ENCODE results near the gene R3HDM1. TPM values are rescaled to one million over a fixed set of nuclear protein-coding genes. Genes with fewer than 3 reads are reported as not detected.
"Not testable (repeated sequence)": the region's sequence is repeated elsewhere in the genome, so short reads cannot be mapped to it uniquely, and the experiment has no call there.

The R3HDM1 gene
- polyA plus RNA-seq, 3 donors from 2014 or later, result 6.1 to 25.2 (median 9.1) TPM

- not testable (repeated sequence) for H3K27ac Mint-ChIP-seq; H3K36me3 Mint-ChIP-seq; H3K27me3 Mint-ChIP-seq (ENCODE audit: low read depth in 3 of 3); DNase-seq; H3K9me3 Mint-ChIP-seq; H3K4me3 Mint-ChIP-seq
- H3K4me1 Mint-ChIP-seq, result peaks cover 11 to 23% of the 10 kb centered on the region in 2 donors
Observed at GRCh38 chr2:135533545-135533944, 2.3 kb downstream of the R3HDM1 start.

DNA sequence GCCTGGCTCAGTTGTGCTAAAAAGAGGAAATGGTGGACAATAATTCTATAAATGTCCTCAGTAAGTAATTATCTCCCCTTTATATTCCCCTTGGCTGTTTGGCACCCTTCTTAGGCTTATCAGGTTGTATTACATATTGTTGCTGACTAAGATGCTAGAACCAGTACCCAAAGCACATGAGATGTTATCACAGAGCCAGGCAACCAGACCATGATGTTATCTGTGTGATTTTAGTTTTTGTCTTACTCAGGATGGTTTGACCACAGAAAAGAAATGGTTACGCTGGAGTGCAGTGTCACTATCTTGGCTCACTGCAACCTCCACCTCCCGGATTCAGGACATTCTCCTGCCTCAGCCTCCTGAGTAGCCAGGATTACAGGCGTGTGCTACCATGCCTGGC lies 15.2 kb downstream of the R3HDM1 start:
- DNase-seq, result no peak
- H3K27me3 Mint-ChIP-seq (ENCODE audit: low read depth in 3 of 3), result no peaks in the 10 kb centered on the region
- no peak overlapping the region for H3K4me3 Mint-ChIP-seq
- no peaks in the 10 kb centered on the region for H3K36me3 Mint-ChIP-seq
- H3K9me3 Mint-ChIP-seq, result no peaks in the 10 kb centered on the region
- H3K4me1 Mint-ChIP-seq, result peaks cover 2 to 41% of the 10 kb centered on the region in 2 donors
- H3K27ac Mint-ChIP-seq, result no peak overlapping the region

GRCh38 chr2:135547311-135547710 lies 16.0 kb downstream of the R3HDM1 start:
- H3K4me1 Mint-ChIP-seq, result peaks cover 2 to 39% of the 10 kb centered on the region in 2 donors
- H3K36me3 Mint-ChIP-seq, result no peaks in the 10 kb centered on the region
- H3K9me3 Mint-ChIP-seq, result no peaks in the 10 kb centered on the region
- no peak for DNase-seq
- peak overlapping the region in 1 of 6 donors; percentile 82 for H3K27ac Mint-ChIP-seq
- H3K27me3 Mint-ChIP-seq (ENCODE audit: low read depth in 3 of 3), result no peaks in the 10 kb centered on the region
- H3K4me3 Mint-ChIP-seq, result no peak overlapping the region

DNA sequence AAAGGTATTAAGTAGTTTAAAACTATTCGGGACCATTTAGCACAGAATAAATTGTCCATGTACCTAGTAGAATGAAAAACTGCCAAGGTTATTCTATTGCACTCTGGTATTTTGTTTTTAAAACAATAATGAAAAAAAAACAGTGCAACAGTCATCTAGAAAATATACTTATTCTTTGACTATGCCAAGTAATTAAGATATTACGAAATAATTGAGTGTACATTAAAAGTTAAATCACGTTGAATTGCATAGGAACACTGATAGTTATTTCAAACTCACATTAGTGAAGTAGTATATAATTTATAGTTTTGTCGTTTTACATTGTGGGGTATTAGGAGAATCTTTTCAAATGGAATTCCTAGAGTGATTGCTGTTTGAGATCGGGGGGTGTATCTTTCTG lies 20.1 kb downstream of the R3HDM1 start:
- DNase-seq, result no peak
- Mint-ChIP-seq H3K4me1 (peaks cover 6 to 31% of the 10 kb centered on the region in 2 donors), H3K27ac (no peak overlapping the region), H3K9me3 (no peaks in the 10 kb centered on the region), H3K27me3 (ENCODE audit: low read depth in 3 of 3) (peaks cover 0 to 5% (median 3%) of the 10 kb centered on the region in 3 donors), H3K36me3 (peaks cover 0 to 5% (median 2%) of the 10 kb centered on the region in 3 donors), H3K4me3 (no peak overlapping the region)

GRCh38 chr2:135552887-135553286 lies 21.6 kb downstream of the R3HDM1 start:
- DNase-seq, result no peak
- peaks cover 0 to 5% (median 3%) of the 10 kb centered on the region in 3 donors for H3K27me3 Mint-ChIP-seq (ENCODE audit: low read depth in 3 of 3)
- H3K4me3 Mint-ChIP-seq, result no peak overlapping the region
- no peaks in the 10 kb centered on the region for H3K9me3 Mint-ChIP-seq
- H3K27ac Mint-ChIP-seq, result no peak overlapping the region
- H3K4me1 Mint-ChIP-seq, result peaks cover 6 to 31% of the 10 kb centered on the region in 2 donors
- peaks cover 0 to 5% (median 2%) of the 10 kb centered on the region in 3 donors for H3K36me3 Mint-ChIP-seq

DNA sequence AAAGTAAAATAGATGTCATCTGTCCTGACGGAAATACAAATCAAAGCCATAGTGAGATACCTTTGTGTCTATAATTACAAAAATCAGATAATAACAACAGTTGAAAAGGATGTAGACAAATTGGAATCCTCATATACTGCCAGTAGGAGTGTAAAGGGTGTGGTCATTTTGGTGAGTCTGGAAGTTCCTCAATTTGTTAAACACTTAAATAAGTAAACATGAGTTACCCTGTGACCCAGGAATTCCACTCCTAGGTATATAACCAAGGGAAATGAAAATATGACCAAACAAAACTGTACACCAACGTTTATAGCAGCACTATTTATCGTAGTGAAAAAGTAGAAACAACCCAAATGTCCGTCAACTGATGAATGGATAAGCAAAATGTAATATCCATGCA lies 24.0 kb downstream of the R3HDM1 start:
- no peak for DNase-seq
- Mint-ChIP-seq H3K36me3 (peaks cover 0 to 5% (median 2%) of the 10 kb centered on the region in 3 donors), H3K27me3 (ENCODE audit: low read depth in 3 of 3) (peaks cover 0 to 5% (median 3%) of the 10 kb centered on the region in 3 donors), H3K4me3 (no peak overlapping the region), H3K4me1 (peaks cover 8 to 32% of the 10 kb centered on the region in 2 donors), H3K9me3 (no peaks in the 10 kb centered on the region), H3K27ac (no peak overlapping the region)

DNA sequence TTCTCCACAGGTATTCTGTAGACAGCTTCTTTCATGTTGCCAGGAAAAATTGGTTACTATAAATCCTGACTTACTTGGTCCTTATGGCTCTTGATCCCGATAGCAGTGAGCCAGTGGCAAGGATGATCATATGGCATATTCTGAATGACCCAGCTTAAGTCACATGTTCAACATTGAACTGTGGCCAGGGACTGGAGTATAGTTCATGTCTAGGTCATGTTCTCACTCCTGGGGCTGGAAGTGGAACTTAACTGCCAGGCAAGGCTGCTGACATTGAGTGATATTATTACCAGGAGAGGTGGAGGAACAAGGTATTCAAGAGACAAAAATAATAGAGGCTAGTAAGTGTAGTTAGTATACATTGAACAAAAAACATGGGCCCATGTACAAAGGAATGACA lies 26.2 kb downstream of the R3HDM1 start:
- Mint-ChIP-seq H3K9me3 (no peaks in the 10 kb centered on the region), H3K27ac (no peak overlapping the region), H3K27me3 (ENCODE audit: low read depth in 3 of 3) (peaks cover 0 to 5% (median 3%) of the 10 kb centered on the region in 3 donors), H3K36me3 (peaks cover 0 to 5% (median 2%) of the 10 kb centered on the region in 3 donors), H3K4me1 (peaks cover 9 to 25% of the 10 kb centered on the region in 2 donors), H3K4me3 (no peak overlapping the region)
- DNase-seq, result no peak

DNA sequence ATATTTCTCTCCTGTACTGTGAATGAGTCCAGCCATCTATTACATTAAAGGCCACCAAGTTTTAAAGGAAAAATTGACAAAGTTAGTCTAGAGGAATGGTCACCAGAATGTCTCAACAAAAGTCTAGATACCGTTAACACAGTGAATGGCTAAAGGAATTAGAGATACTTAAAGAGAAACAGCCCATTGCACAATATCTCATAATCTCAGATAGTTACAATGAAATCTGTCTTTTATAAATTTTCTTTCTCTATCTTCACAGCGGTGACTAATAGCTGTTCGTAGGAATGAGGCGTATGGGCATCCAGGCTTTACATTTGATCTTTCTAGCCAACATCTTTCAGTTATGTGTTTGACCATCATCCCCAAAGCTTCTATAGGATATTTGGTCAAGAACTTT lies 30.6 kb downstream of the R3HDM1 start:
- DNase-seq, result no peak
- Mint-ChIP-seq H3K9me3 (no peaks in the 10 kb centered on the region), H3K4me1 (peaks cover 7 to 22% of the 10 kb centered on the region in 2 donors)

DNA sequence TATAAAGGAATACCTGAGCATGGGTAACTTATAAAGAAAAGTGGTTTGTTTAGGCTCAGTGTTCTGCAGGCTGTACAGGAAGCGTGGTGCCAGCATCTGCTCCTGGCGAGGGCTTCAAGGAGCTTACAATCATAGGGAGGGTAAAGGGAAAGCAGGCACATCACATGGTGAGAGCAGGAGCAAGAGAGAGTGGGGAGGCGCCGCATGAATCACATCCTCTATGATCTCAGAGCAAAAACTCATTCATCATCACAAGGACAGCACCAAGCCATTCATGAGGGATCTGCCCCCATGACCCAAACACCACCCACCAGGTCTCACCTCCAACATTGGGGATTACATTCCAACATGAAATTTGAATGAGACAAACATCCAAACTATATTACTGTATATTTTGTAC lies 32.5 kb downstream of the R3HDM1 start:
- no peaks in the 10 kb centered on the region for H3K9me3 Mint-ChIP-seq
- H3K4me1 Mint-ChIP-seq, result peaks cover 7 to 16% of the 10 kb centered on the region in 2 donors
- peaks cover 0 to 8% (median 0%) of the 10 kb centered on the region in 3 donors for H3K36me3 Mint-ChIP-seq
- no peaks in the 10 kb centered on the region for H3K27me3 Mint-ChIP-seq (ENCODE audit: low read depth in 3 of 3)
- H3K27ac Mint-ChIP-seq, result peak overlapping the region in 1 of 6 donors; percentile 51
- DNase-seq, result no peak
- H3K4me3 Mint-ChIP-seq, result no peak overlapping the region

More for the DNA sequence above, 30.6 kb downstream of the R3HDM1 start:
- Mint-ChIP-seq H3K27me3 (ENCODE audit: low read depth in 3 of 3) (no peaks in the 10 kb centered on the region), H3K4me3 (no peak overlapping the region), H3K36me3 (peaks cover 0 to 8% (median 0%) of the 10 kb centered on the region in 3 donors), H3K27ac (no peak overlapping the region)

DNA sequence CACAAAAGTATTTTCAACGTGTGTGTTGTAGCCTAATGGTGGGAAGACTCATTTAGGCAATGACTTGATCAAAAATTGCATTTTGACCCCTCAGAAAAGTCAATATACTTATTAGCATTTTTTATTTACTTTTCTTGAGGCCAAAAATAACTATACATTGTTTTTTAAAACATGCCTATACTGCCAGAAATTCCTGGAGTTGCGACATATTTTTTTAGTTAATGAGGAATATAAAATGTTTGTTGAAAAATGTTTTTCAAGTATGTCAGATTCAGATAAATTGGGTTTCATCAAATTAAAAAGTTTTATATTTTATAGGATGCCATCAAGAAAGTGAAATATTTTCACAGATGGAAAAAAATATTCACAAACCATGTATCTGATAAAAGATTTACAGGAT lies 39.6 kb downstream of the R3HDM1 start:
- H3K9me3 Mint-ChIP-seq, result no peaks in the 10 kb centered on the region
- H3K4me1 Mint-ChIP-seq, result no peaks in the 10 kb centered on the region
- peaks cover 0 to 1% (median 0%) of the 10 kb centered on the region in 3 donors for H3K27me3 Mint-ChIP-seq (ENCODE audit: low read depth in 3 of 3)
- no peak overlapping the region for H3K4me3 Mint-ChIP-seq
- peaks cover 0 to 10% (median 5%) of the 10 kb centered on the region in 3 donors for H3K36me3 Mint-ChIP-seq
- no peak overlapping the region for H3K27ac Mint-ChIP-seq
- DNase-seq, result no peak

GRCh38 chr2:135573620-135574019 lies 42.3 kb downstream of the R3HDM1 start:
- H3K4me1 Mint-ChIP-seq, result peaks cover 0 to 6% of the 10 kb centered on the region in 2 donors
- no peak for DNase-seq
- H3K27ac Mint-ChIP-seq, result no peak overlapping the region
- no peak overlapping the region for H3K4me3 Mint-ChIP-seq
- no peaks in the 10 kb centered on the region for H3K9me3 Mint-ChIP-seq
- H3K27me3 Mint-ChIP-seq (ENCODE audit: low read depth in 3 of 3), result peaks cover 0 to 1% (median 0%) of the 10 kb centered on the region in 3 donors
- peaks cover 0 to 10% (median 5%) of the 10 kb centered on the region in 3 donors for H3K36me3 Mint-ChIP-seq

DNA sequence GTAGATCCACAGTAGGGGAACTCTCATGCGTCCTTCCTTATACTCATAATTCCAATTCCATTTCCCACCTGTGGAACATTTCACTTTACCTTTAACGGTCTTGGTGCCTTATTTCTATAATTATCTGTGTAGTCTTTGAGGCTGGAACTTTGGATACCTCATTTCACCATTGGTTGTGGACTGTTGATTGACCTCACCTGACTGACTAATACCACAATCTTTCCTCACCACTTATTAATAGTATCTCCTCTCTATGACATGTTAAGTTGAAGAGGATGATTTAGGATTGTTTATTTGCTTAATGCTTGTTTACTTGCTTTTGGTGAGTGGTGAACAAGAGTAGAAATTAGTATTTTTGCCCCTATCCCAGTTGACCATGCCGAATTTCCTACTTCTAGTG lies 50.0 kb downstream of the R3HDM1 start:
- Mint-ChIP-seq H3K4me3 (no peak overlapping the region), H3K27ac (no peak overlapping the region), H3K36me3 (no peaks in the 10 kb centered on the region), H3K4me1 (peaks cover 13 to 38% of the 10 kb centered on the region in 2 donors), H3K27me3 (ENCODE audit: low read depth in 3 of 3) (no peaks in the 10 kb centered on the region), H3K9me3 (no peaks in the 10 kb centered on the region)
- DNase-seq, result no peak

GRCh38 chr2:135582383-135582782 lies 51.1 kb downstream of the R3HDM1 start:
- Mint-ChIP-seq H3K4me1 (peaks cover 13 to 32% of the 10 kb centered on the region in 2 donors), H3K27me3 (ENCODE audit: low read depth in 3 of 3) (no peaks in the 10 kb centered on the region), H3K27ac (no peak overlapping the region), H3K9me3 (no peaks in the 10 kb centered on the region), H3K4me3 (no peak overlapping the region), H3K36me3 (no peaks in the 10 kb centered on the region)
- DNase-seq, result no peak

DNA sequence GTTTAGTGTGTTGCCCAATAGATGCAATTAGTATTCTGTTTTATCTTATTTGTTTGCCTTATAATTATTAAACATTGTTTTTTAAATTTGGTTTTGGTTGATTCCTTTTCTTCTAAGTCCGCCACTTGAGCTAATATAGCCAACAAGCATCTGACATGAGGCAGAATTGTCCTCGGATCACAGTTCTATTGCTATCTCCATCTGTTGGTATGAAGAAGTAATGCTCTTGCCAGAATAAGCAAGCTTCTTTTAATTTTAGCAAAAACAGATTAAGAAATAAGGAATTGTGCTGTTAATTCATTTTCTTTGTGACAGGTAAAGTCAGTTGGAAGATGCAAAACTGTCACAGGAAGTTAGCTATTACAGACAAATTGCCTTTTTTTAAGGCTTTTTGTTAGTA lies 54.3 kb downstream of the R3HDM1 start:
- Mint-ChIP-seq H3K36me3 (no peaks in the 10 kb centered on the region), H3K4me1 (peaks cover 13 to 25% of the 10 kb centered on the region in 2 donors), H3K27ac (no peak overlapping the region), H3K27me3 (ENCODE audit: low read depth in 3 of 3) (peaks cover 0 to 2% (median 0%) of the 10 kb centered on the region in 3 donors), H3K9me3 (no peaks in the 10 kb centered on the region), H3K4me3 (no peak overlapping the region)
- DNase-seq, result no peak

- peaks cover 0 to 2% (median 0%) of the 10 kb centered on the region in 3 donors for H3K27me3 Mint-ChIP-seq (ENCODE audit: low read depth in 3 of 3)
- no peaks in the 10 kb centered on the region for H3K36me3 Mint-ChIP-seq
- peaks cover 16 to 26% of the 10 kb centered on the region in 2 donors for H3K4me1 Mint-ChIP-seq
- H3K27ac Mint-ChIP-seq, result no peak overlapping the region
- no peak overlapping the region for H3K4me3 Mint-ChIP-seq
- no peaks in the 10 kb centered on the region for H3K9me3 Mint-ChIP-seq
- DNase-seq, result no peak
Observed at GRCh38 chr2:135586148-135586547, 54.9 kb downstream of the R3HDM1 start.
